ENCODE data around the gene DPYSL5. TPM values are rescaled to one million over a fixed set of nuclear protein-coding genes. Genes with fewer than 3 reads are reported as not detected.

The DPYSL5 gene
- total RNA-seq, 2 donors from 2014 or later: 0.24 to 0.35 TPM

DNA sequence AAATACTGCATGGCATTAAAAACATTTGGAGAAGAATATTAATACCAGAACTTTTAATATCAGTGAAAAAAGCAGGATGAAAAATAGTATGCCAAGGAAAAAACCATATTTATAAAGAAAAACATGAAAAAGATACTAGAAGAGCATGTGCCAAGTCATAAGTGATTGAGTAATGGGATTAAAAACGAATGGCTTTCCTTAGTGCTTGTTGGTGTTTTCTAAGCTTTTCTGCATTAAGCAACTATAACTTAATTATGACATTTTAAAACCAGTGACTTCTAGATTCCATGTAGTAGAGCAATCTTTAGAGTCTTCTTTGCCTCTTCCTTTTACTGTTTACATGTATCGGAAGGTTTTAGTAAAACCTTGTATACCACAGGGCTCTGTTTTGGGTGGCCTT, 129.1 kb downstream of the DPYSL5 start:
- Histone ChIP-seq H3K9ac (ENCODE audit: low read depth in 2 of 2, low read length in 2 of 2) (no peak overlapping the region), H3K27me3 (no peaks in the 10 kb centered on the region), H3K36me3 (no peaks in the 10 kb centered on the region), H3K27ac (no peak overlapping the region), H3K9me3 (no peaks in the 10 kb centered on the region), H3K4me1 (no peaks in the 10 kb centered on the region), H3K4me3 (no peak overlapping the region)
- intact Hi-C loops (cut with DNase I): no loop called here
- DNase-seq: no peak
- no peak for TF ChIP-seq CTCF (IDR thresholded peaks at IDR 0.05)

GRCh38 chr2:26978061-26978596, 130.2 kb downstream of the DPYSL5 start:
- TF ChIP-seq CTCF (IDR thresholded peaks at IDR 0.05): no peak
- intact Hi-C loops (cut with DNase I): no loop called here
- H3K27ac ChIP-seq: no peak overlapping the region
- H3K4me1 ChIP-seq: no peaks in the 10 kb centered on the region
- H3K27me3 ChIP-seq: no peaks in the 10 kb centered on the region
- H3K9ac ChIP-seq (ENCODE audit: low read depth in 2 of 2, low read length in 2 of 2): peak overlapping the region in 1 of 2 donors; percentile 19
- DNase-seq: peak; percentile 84
- no peaks in the 10 kb centered on the region for H3K9me3 ChIP-seq
- no peak overlapping the region for H3K4me3 ChIP-seq
- H3K36me3 ChIP-seq: no peaks in the 10 kb centered on the region

DNA sequence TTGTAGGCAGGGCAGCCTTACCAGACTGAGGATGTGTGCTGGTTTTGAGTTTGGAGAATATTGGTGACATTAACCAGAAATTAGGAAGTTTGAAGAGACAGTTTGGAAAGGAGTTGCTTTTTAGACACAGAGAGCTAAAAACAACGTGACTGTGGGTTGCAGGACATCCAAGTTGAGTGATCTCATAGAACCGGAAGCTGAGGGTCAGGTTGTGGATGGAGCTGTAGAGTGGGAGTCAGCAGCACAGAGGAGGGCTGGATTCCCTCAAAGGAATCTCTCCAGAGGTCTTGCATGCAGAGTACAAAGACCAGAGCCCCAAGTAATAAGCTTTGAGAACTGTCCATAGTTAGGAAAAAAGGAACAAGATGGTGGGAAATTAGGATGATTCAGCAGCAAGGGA, 131.8 kb downstream of the DPYSL5 start:
- intact Hi-C loops (cut with DNase I): no loop called here
- no peak for DNase-seq
- H3K4me1 ChIP-seq: no peaks in the 10 kb centered on the region
- H3K36me3 ChIP-seq: no peaks in the 10 kb centered on the region
- H3K9me3 ChIP-seq: no peaks in the 10 kb centered on the region
- H3K27me3 ChIP-seq: no peaks in the 10 kb centered on the region
- H3K4me3 ChIP-seq: no peak overlapping the region
- H3K9ac ChIP-seq (ENCODE audit: low read depth in 2 of 2, low read length in 2 of 2): no peak overlapping the region
- TF ChIP-seq CTCF (IDR thresholded peaks at IDR 0.05): no peak
- H3K27ac ChIP-seq: no peak overlapping the region

GRCh38 chr2:26980971-26981370, 133.0 kb downstream of the DPYSL5 start:
- Histone ChIP-seq H3K9ac (ENCODE audit: low read depth in 2 of 2, low read length in 2 of 2) (no peak overlapping the region), H3K4me3 (no peak overlapping the region), H3K27me3 (no peaks in the 10 kb centered on the region), H3K36me3 (no peaks in the 10 kb centered on the region), H3K4me1 (no peaks in the 10 kb centered on the region), H3K9me3 (no peaks in the 10 kb centered on the region), H3K27ac (no peak overlapping the region)
- DNase-seq: no peak
- intact Hi-C loops (cut with DNase I): no loop called here
- TF ChIP-seq CTCF (IDR thresholded peaks at IDR 0.05): no peak

GRCh38 chr2:26982102-26982742, 134.3 kb downstream of the DPYSL5 start:
- Histone ChIP-seq H3K9ac (ENCODE audit: low read depth in 2 of 2, low read length in 2 of 2) (no peak overlapping the region), H3K27me3 (no peaks in the 10 kb centered on the region), H3K36me3 (no peaks in the 10 kb centered on the region), H3K4me1 (no peaks in the 10 kb centered on the region), H3K9me3 (no peaks in the 10 kb centered on the region), H3K27ac (peak overlapping the region; percentile 51), H3K4me3 (no peak overlapping the region)
- TF ChIP-seq CTCF (IDR thresholded peaks at IDR 0.05): peak; percentile 39
- intact Hi-C loops (cut with DNase I): no loop called here
- peak; percentile 87 for DNase-seq

All from colonic mucosa (tissue), 4 donors.